KMS-11 (cell line): ENCODE data around the gene MYRIP.

Experiments used
- H2AFZ ChIP-seq: fragments of 200-600 bp; sonication (generic); 2 replicates; pipeline ENCODE4 v1.6.1; 2016; ENCODE audit warnings: antibody characterized with exemption, mixed run types, low read depth
- H3K27ac ChIP-seq: fragments of 200-600 bp; sonication (generic); 2 replicates; pipeline ENCODE4 v1.6.1; 2016; ENCODE audit warnings: mild to moderate bottlenecking, mixed run types
- H3K27me3 ChIP-seq: fragments of 200-600 bp; sonication (generic); 2 replicates; pipeline ENCODE4 v1.6.1; 2017; ENCODE audit warnings: mild to moderate bottlenecking, low read depth, mixed run types, moderate library complexity; ENCODE audit not compliant: insufficient read depth
- H3K36me3 ChIP-seq: fragments of 200-600 bp; sonication (generic); 2 replicates; pipeline ENCODE4 v1.6.1; 2017; ENCODE audit warnings: mild to moderate bottlenecking, mixed run types; ENCODE audit not compliant: insufficient read depth
- H3K4me1 ChIP-seq: fragments of 200-600 bp; sonication (generic); 2 replicates; pipeline ENCODE4 v1.6.1; 2016; ENCODE audit warnings: mild to moderate bottlenecking, low read depth, mixed run types; ENCODE audit not compliant: poor library complexity, severe bottlenecking
- H3K4me2 ChIP-seq: fragments of 200-600 bp; sonication (generic); 2 replicates; pipeline ENCODE4 v1.7.0; 2016; ENCODE audit warnings: mild to moderate bottlenecking, mixed run types
- H3K4me3 ChIP-seq: fragments of 200-600 bp; sonication (generic); IDR thresholded peaks from 2 replicates; pipeline ENCODE4 v1.6.1; 2017; ENCODE audit warnings: low read depth, low read length, mixed read lengths; ENCODE audit not compliant: insufficient read depth
- H3K79me2 ChIP-seq: fragments of 200-600 bp; sonication (generic); 2 replicates; pipeline ENCODE4 v1.6.1; 2016; ENCODE audit warnings: low read depth, mixed run types; ENCODE audit not compliant: insufficient read depth
- H3K9ac ChIP-seq: fragments of 200-600 bp; sonication (generic); 2 replicates; pipeline ENCODE4 v1.6.1; 2016; ENCODE audit warnings: mild to moderate bottlenecking, mixed run types
- H4K20me1 ChIP-seq: fragments of 200-600 bp; sonication (generic); 2 replicates; pipeline ENCODE4 v1.6.1; 2016; ENCODE audit warnings: mild to moderate bottlenecking, mixed run types; ENCODE audit not compliant: insufficient read depth
- TF ChIP-seq, protein P1 (sequence below): fragments of 200-600 bp; sonication (generic); conservative IDR thresholded peaks from 2 replicates; pipeline ENCODE4 v1.6.1; 2017; ENCODE audit warnings: low read depth, mild to moderate bottlenecking, antibody characterized with exemption, low read length, moderate library complexity, mixed read lengths

MYRIP gene

DNA sequence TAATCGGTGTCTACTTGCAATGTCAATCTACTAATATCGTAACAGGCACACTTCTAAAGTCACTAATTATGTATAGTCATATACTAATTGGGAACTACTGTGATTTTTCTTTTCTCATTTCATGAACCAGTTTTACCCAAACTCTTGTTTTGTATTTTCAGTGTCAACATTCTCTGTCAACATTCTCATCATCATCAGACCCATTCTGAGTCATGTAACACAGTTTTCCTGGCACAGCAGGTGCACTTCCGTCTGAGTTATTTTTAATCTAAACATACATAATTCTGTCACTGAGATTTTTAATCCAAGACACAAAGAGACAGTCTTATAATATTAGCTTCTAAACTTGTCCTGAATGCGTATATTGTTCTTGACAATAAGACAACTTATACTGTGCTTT lies 295.0 kb downstream of the MYRIP start:
- Histone ChIP-seq H4K20me1 (no peaks in the 10 kb centered on the region), H3K79me2 (no peaks in the 10 kb centered on the region), H2AFZ (no peak overlapping the region), H3K9ac (no peak overlapping the region), H3K27me3 (no peaks in the 10 kb centered on the region), H3K4me3 (no peak overlapping the region), H3K4me2 (no peak overlapping the region), H3K27ac (no peak overlapping the region), H3K4me1 (no peaks in the 10 kb centered on the region), H3K36me3 (no peaks in the 10 kb centered on the region)
- TF ChIP-seq, protein P1, sequence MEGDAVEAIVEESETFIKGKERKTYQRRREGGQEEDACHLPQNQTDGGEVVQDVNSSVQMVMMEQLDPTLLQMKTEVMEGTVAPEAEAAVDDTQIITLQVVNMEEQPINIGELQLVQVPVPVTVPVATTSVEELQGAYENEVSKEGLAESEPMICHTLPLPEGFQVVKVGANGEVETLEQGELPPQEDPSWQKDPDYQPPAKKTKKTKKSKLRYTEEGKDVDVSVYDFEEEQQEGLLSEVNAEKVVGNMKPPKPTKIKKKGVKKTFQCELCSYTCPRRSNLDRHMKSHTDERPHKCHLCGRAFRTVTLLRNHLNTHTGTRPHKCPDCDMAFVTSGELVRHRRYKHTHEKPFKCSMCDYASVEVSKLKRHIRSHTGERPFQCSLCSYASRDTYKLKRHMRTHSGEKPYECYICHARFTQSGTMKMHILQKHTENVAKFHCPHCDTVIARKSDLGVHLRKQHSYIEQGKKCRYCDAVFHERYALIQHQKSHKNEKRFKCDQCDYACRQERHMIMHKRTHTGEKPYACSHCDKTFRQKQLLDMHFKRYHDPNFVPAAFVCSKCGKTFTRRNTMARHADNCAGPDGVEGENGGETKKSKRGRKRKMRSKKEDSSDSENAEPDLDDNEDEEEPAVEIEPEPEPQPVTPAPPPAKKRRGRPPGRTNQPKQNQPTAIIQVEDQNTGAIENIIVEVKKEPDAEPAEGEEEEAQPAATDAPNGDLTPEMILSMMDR, result no peak

DNA sequence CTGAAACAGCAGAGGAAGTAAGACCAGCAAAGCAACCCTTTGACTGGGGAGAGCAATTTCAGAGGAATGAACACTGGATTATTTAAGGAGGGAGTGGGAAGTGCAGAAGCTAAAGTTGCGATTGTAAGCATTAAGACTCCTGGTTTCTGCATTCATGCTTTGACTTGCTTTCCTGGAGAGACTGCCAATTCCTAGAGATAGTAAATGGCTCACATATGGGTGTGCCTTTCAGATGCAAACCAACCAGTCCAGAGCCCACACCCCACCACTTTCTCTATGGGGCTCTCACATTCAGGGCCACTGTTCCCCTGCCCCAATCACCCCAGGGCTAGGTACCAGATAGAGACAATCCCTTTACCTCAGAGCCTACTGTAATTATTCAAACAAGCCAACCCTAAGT lies 299.2 kb downstream of the MYRIP start:
- no peak overlapping the region for H3K4me3 ChIP-seq
- H3K9ac ChIP-seq, result no peak overlapping the region
- no peaks in the 10 kb centered on the region for H3K36me3 ChIP-seq
- no peaks in the 10 kb centered on the region for H4K20me1 ChIP-seq
- H2AFZ ChIP-seq, result no peak overlapping the region
- H3K27ac ChIP-seq, result no peak overlapping the region
- no peaks in the 10 kb centered on the region for H3K27me3 ChIP-seq
- TF ChIP-seq, protein P1, result no peak
- H3K4me1 ChIP-seq, result no peaks in the 10 kb centered on the region
- H3K4me2 ChIP-seq, result no peak overlapping the region
- H3K79me2 ChIP-seq, result no peaks in the 10 kb centered on the region

DNA sequence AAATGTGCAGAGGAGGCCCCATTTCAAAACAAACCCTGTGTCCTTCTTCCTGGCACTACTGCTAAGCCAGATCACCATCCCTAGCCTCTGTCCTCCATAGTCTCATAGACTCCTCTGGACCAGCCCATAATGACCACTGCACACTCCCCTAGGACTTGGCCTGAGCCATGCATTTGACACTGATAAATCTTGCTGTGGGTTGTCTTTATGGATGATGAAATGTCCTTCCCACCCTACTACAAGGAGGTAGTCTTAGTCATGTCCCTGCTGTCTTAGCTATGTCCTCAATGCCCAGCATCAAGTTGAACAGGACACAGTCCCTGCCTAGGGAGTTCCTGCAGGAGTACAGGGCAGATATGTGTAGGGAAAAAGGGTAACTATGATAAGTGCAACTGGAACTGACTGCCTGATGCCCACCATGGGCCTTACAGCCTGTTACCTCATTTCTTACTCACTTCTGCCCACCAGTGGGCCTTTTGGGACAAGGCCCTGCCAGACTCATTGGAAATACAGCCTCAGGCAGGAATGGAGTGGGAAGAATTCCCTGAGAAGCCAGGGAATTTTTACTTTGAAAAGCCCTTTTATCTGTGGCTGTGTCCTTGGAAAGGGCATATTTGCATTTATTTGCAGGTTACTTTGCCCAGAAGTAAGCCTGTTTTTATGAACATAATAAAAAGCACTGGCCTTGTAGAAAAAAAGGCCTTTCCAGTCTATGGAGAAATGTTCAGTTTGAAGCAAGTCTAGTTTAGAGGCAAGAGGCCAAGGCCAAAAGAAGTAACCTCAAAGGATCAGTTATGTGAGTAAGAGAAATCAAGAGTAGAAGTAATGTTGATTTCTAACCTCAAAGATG lies 300.5 kb downstream of the MYRIP start:
- Histone ChIP-seq H3K27ac (no peak overlapping the region), H2AFZ (no peak overlapping the region), H3K27me3 (no peaks in the 10 kb centered on the region), H3K4me1 (no peaks in the 10 kb centered on the region), H3K4me3 (no peak overlapping the region), H3K79me2 (no peaks in the 10 kb centered on the region), H3K9ac (no peak overlapping the region), H3K4me2 (no peak overlapping the region), H3K36me3 (no peaks in the 10 kb centered on the region), H4K20me1 (no peaks in the 10 kb centered on the region)
- TF ChIP-seq, protein P1, result no peak

DNA sequence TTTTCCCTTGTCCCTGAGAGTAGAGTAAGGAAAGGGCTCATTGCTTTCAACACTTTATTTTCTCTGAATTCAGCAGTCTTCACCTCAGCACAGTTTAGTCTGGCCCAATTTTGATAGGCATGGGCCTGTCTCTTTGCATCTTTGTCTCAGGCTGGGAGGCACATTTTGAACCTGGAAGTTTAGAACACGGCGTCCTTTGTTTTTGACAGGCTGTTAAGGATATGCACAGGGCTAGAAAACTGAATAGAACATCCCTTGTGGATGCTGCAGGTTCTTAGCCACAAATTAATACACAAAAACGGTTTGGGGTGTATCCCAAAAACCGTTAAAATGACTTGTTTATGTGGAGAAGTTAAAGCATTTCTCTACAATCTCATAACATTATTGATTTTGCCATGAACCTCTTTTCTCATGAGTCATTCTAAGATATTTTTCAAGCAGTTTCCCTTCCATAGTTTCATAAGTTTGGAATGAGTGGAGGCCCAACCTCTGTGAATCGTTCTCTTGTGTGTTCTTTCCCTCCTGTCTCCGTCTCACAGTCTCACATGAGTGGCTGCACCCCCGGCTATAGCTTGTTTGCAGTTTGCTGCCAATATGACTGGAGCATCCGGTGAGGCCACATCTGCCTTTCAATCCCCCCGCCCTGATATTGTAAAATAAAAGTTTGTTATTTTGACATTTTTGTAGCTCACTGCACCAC lies 307.2 kb downstream of the MYRIP start:
- Histone ChIP-seq H3K27me3 (no peaks in the 10 kb centered on the region), H2AFZ (no peak overlapping the region), H3K27ac (no peak overlapping the region), H4K20me1 (no peaks in the 10 kb centered on the region), H3K9ac (no peak overlapping the region), H3K79me2 (no peaks in the 10 kb centered on the region), H3K4me2 (no peak overlapping the region), H3K4me1 (no peaks in the 10 kb centered on the region), H3K4me3 (no peak overlapping the region), H3K36me3 (no peaks in the 10 kb centered on the region)
- TF ChIP-seq, protein P1, result no peak
